Fibroblast of lung (primary cell): ENCODE measurements around the gene TDRD7.

ENCODE experiments used
- CTCF ChIP-seq, 2 donors: IDR thresholded peaks in 1 of 2; conservative IDR thresholded peaks in 1 of 2; 1 replicate in 1 of 2; 2 replicates in 1 of 2; pipeline ENCODE4 v1.5.1; 2011 to 2012; ENCODE audit warnings: low read length in 2 of 2, control low read depth in 1 of 2, inconsistent platforms in 1 of 2, low read depth in 1 of 2, mild to moderate bottlenecking in 1 of 2
- EZH2 ChIP-seq: IDR thresholded peaks from 2 replicates; pipeline ENCODE4 v1.5.1; 2012; ENCODE audit warnings: low read length, control low read depth, mild to moderate bottlenecking; ENCODE audit errors: missing control alignments

DNA sequence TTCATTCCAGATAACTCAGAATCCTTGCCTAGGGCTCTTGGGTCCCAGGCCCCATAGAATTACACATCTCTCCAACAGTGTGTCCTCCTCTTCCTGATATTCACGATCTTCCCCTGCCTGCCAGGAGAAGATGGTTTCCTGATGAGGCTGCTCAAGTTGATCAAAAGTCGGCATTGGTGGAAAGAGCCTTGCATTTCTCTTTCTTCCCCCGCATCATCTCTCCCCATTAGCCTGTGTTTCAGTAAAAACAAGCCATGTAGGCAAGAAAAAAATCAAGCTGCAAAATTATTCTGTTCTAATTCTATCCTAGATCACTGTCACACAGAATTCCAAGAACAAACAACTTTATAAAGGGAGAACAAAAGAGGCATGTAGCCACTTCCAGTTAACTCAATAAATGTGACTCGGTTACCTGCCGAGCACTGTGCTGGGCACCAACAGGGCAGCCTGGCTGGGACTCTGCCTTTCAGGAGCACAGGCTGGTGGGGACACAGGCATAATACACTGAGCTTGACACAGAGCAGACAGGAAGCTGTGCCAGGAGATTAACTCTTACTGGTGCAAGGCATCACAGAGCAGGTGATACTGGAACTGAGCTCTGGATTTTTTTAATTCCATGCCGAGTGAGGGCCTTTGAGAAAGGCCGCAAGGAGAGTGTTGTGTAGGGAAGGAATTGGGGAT, 115.1 kb downstream of the TDRD7 start:
- TF ChIP-seq CTCF (conservative IDR thresholded peaks at IDR 0.05 in 1 of 2, IDR thresholded peaks at IDR 0.05 in 1 of 2; ENCODE audit: low read depth in 1 of 2, low read length in 2 of 2), result no peak
- TF ChIP-seq EZH2, result no peak
